ENCODE results near the gene WNT9B. TPM values are rescaled to one million over a fixed set of nuclear protein-coding genes. Genes with fewer than 3 reads are reported as not detected.

The WNT9B gene
- polyA plus RNA-seq, 1 donor from 2014 or later: not detected

DNA sequence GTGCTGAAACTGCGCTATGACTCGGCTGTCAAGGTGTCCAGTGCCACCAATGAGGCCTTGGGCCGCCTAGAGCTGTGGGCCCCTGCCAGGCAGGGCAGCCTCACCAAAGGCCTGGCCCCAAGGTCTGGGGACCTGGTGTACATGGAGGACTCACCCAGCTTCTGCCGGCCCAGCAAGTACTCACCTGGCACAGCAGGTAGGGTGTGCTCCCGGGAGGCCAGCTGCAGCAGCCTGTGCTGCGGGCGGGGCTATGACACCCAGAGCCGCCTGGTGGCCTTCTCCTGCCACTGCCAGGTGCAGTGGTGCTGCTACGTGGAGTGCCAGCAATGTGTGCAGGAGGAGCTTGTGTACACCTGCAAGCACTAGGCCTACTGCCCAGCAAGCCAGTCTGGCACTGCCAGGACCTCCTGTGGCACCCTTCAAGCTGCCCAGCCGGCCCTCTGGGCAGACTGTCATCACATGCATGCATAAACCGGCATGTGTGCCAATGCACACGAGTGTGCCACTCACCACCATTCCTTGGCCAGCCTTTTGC, 25.0 kb downstream of the WNT9B start:
- Mint-ChIP-seq H3K27me3 (peaks cover 3% of the 10 kb centered on the region), H3K36me3 (no peaks in the 10 kb centered on the region), H3K27ac (no peak overlapping the region), H3K4me1 (peaks cover 0 to 5% (median 0%) of the 10 kb centered on the region in 3 donors), H3K9me3 (no peaks in the 10 kb centered on the region), H3K4me3 (no peak overlapping the region)

DNA sequence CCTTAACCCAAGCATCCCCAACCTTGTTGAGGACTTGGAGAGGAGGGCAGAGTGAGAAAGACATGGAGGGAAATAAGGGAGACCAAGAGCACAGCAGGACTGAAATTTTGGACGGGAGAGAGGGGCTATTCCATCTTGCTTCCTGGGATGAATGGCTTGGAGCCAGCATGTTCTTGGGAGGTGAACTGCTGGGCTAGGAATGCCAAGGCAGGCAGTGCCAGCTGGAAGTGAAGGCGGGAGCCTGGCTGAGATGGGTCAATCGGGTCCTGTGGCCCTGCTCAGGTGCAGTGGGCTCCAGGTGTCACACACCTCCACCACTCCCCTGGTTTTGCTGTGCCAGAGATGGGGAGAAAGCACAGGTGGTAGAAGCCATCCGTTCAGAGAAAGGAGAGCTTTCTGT, 25.5 kb downstream of the WNT9B start:
- Mint-ChIP-seq H3K4me1 (peaks cover 0 to 5% (median 0%) of the 10 kb centered on the region in 3 donors), H3K9me3 (no peaks in the 10 kb centered on the region), H3K36me3 (no peaks in the 10 kb centered on the region), H3K4me3 (no peak overlapping the region), H3K27me3 (peaks cover 4% of the 10 kb centered on the region), H3K27ac (no peak overlapping the region)

DNA sequence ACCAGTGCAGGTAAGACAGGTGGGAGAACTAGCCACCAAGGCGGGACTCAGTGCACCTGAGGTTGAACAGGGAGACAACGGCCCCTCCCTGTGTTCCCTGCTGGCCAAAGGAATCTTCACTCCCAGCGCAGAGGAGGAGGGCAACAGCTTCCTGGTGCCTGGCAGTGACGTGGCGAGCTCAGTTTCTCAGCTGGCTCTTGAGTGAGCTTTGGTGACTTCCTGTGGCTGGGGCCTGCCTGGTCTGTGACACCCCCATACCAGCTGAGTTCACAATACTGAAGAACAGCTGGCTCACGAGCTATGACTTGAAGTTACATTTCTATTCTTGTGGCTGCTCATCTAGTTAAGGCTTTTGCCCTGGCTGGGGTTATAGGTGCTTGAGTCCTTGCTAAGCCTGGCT, 26.1 kb downstream of the WNT9B start:
- no peak overlapping the region for H3K4me3 Mint-ChIP-seq
- peaks cover 0 to 5% (median 0%) of the 10 kb centered on the region in 3 donors for H3K4me1 Mint-ChIP-seq
- no peaks in the 10 kb centered on the region for H3K9me3 Mint-ChIP-seq
- peaks cover 4% of the 10 kb centered on the region for H3K27me3 Mint-ChIP-seq
- H3K27ac Mint-ChIP-seq: no peak overlapping the region
- H3K36me3 Mint-ChIP-seq: no peaks in the 10 kb centered on the region

DNA sequence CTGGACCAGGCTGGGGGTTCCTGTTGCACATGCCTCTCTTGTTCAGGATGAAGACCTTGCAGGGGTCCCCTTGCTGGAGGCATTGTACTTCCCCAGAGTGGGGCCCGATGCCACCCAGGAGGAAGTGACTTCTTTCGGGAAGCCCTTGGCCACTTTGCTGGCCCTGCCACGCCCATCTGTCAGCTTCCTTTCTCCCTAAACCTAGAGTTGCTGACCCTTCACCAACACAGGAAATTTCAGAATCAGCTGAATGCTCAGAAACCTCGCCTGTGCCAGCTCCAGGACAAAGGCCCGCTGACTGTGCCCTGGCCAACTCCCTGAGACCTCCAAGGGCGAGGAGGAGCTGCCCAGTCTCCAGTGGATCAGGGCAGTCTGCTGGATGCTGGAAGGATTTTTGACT, 26.7 kb downstream of the WNT9B start:
- H3K4me3 Mint-ChIP-seq: no peak overlapping the region
- H3K27ac Mint-ChIP-seq: no peak overlapping the region
- no peaks in the 10 kb centered on the region for H3K9me3 Mint-ChIP-seq
- peaks cover 0 to 5% (median 0%) of the 10 kb centered on the region in 3 donors for H3K4me1 Mint-ChIP-seq
- peaks cover 4% of the 10 kb centered on the region for H3K27me3 Mint-ChIP-seq
- no peaks in the 10 kb centered on the region for H3K36me3 Mint-ChIP-seq

- Mint-ChIP-seq H3K4me3 (no peak overlapping the region), H3K36me3 (no peaks in the 10 kb centered on the region), H3K4me1 (peaks cover 0 to 5% (median 0%) of the 10 kb centered on the region in 3 donors), H3K27ac (no peak overlapping the region), H3K27me3 (peaks cover 4% of the 10 kb centered on the region), H3K9me3 (no peaks in the 10 kb centered on the region)
These were observed 27.7 kb downstream of the WNT9B start for GRCh38 chr17:46879101-46879500.

GRCh38 chr17:46881015-46881414, 29.6 kb downstream of the WNT9B start:
- Mint-ChIP-seq H3K4me3 (no peak overlapping the region), H3K36me3 (no peaks in the 10 kb centered on the region), H3K4me1 (no peaks in the 10 kb centered on the region), H3K27me3 (peaks cover 11% of the 10 kb centered on the region), H3K9me3 (no peaks in the 10 kb centered on the region), H3K27ac (no peak overlapping the region)

DNA sequence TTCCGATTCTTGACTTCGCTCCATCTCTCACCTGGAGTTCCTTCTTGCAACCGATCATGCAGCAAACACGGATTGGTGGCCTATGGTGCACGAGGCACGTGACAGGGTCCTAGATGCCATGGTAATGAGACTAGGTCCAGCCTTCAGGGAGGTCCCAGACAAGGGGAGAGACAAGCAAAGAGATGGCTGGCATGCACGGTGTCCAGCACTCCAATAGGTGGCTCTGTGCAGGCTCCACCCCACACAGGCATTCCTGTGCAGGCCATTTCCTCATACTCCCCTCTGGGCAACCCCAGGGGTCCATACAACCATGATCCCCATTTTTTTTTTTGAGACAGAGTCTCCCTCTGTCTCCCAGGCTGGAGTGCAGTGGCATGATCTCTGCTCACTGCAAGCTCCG, 31.3 kb downstream of the WNT9B start:
- Mint-ChIP-seq H3K9me3 (no peaks in the 10 kb centered on the region), H3K4me3 (no peak overlapping the region), H3K27me3 (peaks cover 14% of the 10 kb centered on the region), H3K36me3 (no peaks in the 10 kb centered on the region), H3K4me1 (no peaks in the 10 kb centered on the region), H3K27ac (peak overlapping the region in 1 of 3 donors; percentile 53)

DNA sequence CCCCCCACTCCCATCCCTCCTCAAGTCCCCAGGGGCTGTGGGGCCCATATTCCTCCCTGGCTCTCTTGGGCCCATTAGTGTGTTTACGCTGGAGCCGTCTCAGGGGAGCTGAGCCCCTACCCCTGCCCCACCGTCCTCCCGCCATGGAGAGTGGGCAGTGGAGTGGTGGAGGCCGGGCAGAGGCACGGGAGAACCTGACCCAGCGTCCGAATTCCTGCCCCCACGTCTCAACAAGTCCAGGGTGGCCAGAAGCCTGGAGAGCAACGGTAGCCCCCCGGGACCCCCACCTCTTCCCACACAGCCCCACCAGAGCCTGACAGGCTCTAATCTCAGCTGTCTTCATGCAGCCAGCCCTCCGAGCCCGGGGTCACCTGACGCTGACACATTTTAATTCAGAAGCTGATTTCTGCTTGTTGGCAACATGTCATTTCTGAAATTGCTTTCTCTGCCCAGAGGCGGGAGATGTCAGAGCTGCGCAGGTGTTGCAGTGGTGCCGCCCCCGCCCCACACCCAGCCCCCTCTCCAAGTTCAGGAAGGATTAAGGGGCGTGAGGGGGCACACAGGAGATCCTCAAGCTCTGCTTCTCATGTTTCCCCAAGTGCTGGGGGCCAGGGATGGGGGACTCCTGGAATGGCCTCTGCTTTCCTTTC, 32.6 kb downstream of the WNT9B start:
- no peaks in the 10 kb centered on the region for H3K4me1 Mint-ChIP-seq
- no peak overlapping the region for H3K27ac Mint-ChIP-seq
- H3K9me3 Mint-ChIP-seq: no peaks in the 10 kb centered on the region
- H3K36me3 Mint-ChIP-seq: no peaks in the 10 kb centered on the region
- peaks cover 18% of the 10 kb centered on the region for H3K27me3 Mint-ChIP-seq
- H3K4me3 Mint-ChIP-seq: no peak overlapping the region

DNA sequence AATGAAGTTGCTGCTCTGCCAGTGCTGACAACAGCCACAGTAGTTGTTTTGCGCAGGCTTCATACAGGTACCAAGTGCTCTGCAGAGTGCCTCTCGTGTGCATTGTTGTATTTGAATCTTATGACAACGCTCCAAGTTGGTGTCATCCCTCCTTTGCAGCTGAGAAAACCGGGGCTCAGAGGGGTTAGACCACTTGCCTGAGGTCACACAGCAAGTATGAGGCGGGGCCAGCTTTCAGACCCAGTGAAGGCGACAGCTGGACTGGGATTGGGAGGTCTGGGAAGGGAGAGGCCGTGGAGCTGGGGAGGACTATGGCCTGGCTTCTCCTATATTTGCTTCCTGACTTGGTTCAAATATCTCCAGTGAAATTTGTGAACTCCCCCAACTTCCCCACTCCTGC, 33.2 kb downstream of the WNT9B start:
- H3K27me3 Mint-ChIP-seq: peaks cover 18% of the 10 kb centered on the region
- H3K4me1 Mint-ChIP-seq: no peaks in the 10 kb centered on the region
- H3K27ac Mint-ChIP-seq: no peak overlapping the region
- H3K36me3 Mint-ChIP-seq: no peaks in the 10 kb centered on the region
- no peaks in the 10 kb centered on the region for H3K9me3 Mint-ChIP-seq
- H3K4me3 Mint-ChIP-seq: no peak overlapping the region

DNA sequence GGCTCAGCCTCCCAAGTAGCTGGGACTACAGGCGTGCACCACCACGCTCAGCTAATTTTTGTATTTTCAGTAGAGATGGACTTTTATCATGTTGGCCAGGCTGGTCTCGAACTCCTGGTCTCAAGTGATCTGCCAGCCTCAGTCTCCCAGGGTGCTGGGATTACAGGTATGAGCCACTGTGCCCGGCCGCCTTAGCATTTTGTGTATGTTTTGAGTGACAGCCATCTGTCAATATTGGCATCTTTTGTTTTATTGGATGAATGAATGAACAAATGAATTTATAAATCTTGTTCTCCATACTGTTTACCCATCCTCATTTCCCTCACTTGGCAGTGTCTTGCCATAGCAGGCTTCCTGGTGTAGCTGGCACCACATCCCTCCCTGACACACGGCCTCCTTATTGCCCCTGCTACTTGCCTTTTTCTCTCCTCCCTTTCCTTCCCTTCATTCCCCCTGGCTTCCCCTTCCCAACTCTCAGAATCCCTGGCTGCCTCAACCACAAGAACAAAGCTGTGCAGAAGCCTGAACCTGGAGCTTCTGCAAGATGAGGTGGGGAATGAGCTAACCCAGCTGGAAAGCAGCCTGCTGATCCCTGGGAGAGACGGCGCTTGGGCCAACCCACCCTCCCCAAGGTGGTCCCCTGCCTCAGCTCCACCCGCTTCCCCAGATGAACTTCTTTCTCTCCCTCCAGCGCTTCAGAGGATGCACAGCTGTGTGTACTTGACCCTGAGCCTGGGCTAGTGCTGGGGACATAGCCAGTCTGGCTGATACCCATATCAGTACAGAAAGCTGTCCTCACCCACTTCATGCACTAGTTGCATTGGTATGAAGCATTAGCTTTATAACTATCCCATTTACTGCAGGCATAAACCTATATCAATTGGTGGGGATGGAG, 34.3 kb downstream of the WNT9B start:
- Mint-ChIP-seq H3K9me3 (no peaks in the 10 kb centered on the region), H3K36me3 (no peaks in the 10 kb centered on the region), H3K4me1 (no peaks in the 10 kb centered on the region), H3K27ac (no peak overlapping the region), H3K4me3 (no peak overlapping the region), H3K27me3 (peaks cover 16% of the 10 kb centered on the region)

DNA sequence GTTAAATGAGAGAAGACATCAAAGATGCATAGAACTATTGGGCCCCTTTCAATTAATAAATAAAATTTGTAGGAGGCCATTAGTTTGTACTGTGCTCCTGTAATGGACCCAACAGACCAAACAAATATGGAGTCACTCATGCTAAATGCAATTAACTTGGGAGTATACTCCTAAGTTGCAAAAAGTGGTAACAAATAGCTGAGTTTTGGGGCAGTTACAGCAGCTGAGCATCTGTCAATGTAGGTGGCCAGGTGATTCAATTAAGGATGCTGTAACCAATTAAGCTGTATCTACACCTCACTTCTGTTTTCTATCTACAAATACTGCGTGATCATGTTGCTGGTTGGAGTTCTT, 34.9 kb downstream of the WNT9B start:
- Mint-ChIP-seq H3K4me1 (no peaks in the 10 kb centered on the region), H3K9me3 (no peaks in the 10 kb centered on the region), H3K27ac (no peak overlapping the region), H3K36me3 (no peaks in the 10 kb centered on the region), H3K27me3 (peaks cover 20% of the 10 kb centered on the region), H3K4me3 (no peak overlapping the region)

- no peaks in the 10 kb centered on the region for H3K36me3 Mint-ChIP-seq
- peak overlapping the region in 1 of 3 donors; percentile 19 for H3K27ac Mint-ChIP-seq
- H3K4me1 Mint-ChIP-seq: no peaks in the 10 kb centered on the region
- H3K27me3 Mint-ChIP-seq: peaks cover 25% of the 10 kb centered on the region
- H3K4me3 Mint-ChIP-seq: no peak overlapping the region
- H3K9me3 Mint-ChIP-seq: peaks cover 0 to 2% (median 0%) of the 10 kb centered on the region in 3 donors
These were observed 36.3 kb downstream of the WNT9B start for GRCh38 chr17:46887717-46888116.

DNA sequence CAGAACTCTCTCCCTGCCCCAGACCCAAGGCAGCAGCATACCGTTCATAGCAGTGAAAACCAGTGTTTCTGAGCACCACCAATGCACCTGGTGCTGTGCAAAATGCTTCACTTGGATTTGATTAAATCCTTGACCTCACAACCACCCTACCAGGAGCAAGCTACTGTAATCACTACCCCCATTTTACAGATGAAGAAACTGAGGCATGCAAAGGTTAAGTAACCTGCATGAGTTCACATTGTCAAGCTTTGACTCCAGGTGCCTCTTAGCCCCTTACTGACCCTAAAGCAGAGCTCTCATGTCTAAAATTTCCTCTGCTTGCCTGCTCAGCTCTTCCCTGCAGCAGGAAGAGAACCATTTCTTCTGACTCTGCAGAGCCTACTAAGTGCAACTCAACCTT, 37.3 kb downstream of the WNT9B start:
- H3K27me3 Mint-ChIP-seq: peaks cover 31% of the 10 kb centered on the region
- no peaks in the 10 kb centered on the region for H3K36me3 Mint-ChIP-seq
- H3K4me1 Mint-ChIP-seq: no peaks in the 10 kb centered on the region
- H3K4me3 Mint-ChIP-seq: no peak overlapping the region
- no peak overlapping the region for H3K27ac Mint-ChIP-seq
- peaks cover 0 to 2% (median 0%) of the 10 kb centered on the region in 3 donors for H3K9me3 Mint-ChIP-seq

GRCh38 chr17:46889519-46889918, 38.1 kb downstream of the WNT9B start:
- H3K27me3 Mint-ChIP-seq: peaks cover 32% of the 10 kb centered on the region
- no peak overlapping the region for H3K27ac Mint-ChIP-seq
- H3K4me1 Mint-ChIP-seq: no peaks in the 10 kb centered on the region
- no peak overlapping the region for H3K4me3 Mint-ChIP-seq
- H3K9me3 Mint-ChIP-seq: peaks cover 0 to 2% (median 0%) of the 10 kb centered on the region in 3 donors
- no peaks in the 10 kb centered on the region for H3K36me3 Mint-ChIP-seq

GRCh38 chr17:46889992-46890564, 38.7 kb downstream of the WNT9B start:
- Mint-ChIP-seq H3K4me1 (no peaks in the 10 kb centered on the region), H3K4me3 (no peak overlapping the region), H3K36me3 (peaks cover under 1% of the 10 kb centered on the region), H3K27me3 (peaks cover 31% of the 10 kb centered on the region), H3K9me3 (peaks cover 0 to 2% (median 0%) of the 10 kb centered on the region in 3 donors), H3K27ac (peak overlapping the region in 1 of 3 donors; percentile 77)
